Measurements from ENCODE around the gene STH.

The STH gene

GRCh38 chr17:45998987-45999899 is at the start of gene STH:
TSS of gene STH (plus strand) at chr17:45999250. CDS start at chr17:45999280, 30 bp downstream.
- Histone ChIP-seq H3K36me3 (ENCODE audit: low read length) (no peaks in the 10 kb centered on the region), H3K79me2 (ENCODE audit: insufficient read depth, low read length) (no peaks in the 10 kb centered on the region), H3K4me2 (ENCODE audit: low read depth, low read length, poor library complexity, severe bottlenecking) (no peak within 1 kb of the TSS), H2AFZ (ENCODE audit: low read depth, low read length, severe bottlenecking) (no peak within 1 kb of the TSS), H3K9ac (ENCODE audit: low read length) (no peak within 1 kb of the TSS), H3K4me3 (ENCODE audit: insufficient read depth, low read length, poor library complexity, severe bottlenecking) (no peak within 1 kb of the TSS), H3K9me3 (ENCODE audit: insufficient read depth, low read length) (no peaks in the 10 kb centered on the region), H3K9me2 (replicated peaks; ENCODE audit: insufficient read depth, low read length) (no peaks in the 10 kb centered on the region), H3K27me3 (ENCODE audit: low read length) (no peaks in the 10 kb centered on the region), H3K27ac (ENCODE audit: low read depth, low read length) (no peak within 1 kb of the TSS), H3F3A (ENCODE audit: insufficient read depth) (no peaks in the 10 kb centered on the region), H4K20me1 (ENCODE audit: low read depth, low read length) (no peaks in the 10 kb centered on the region)
- TF ChIP-seq CTCF (IDR thresholded peaks at IDR 0.05; ENCODE audit: insufficient read depth, low read length, poor library complexity, severe bottlenecking) (no peak), EZH2phosphoT487 (conservative IDR thresholded peaks at IDR 0.05; ENCODE audit: low read length) (no peak)

- no peak overlapping the region for H3K9ac ChIP-seq (ENCODE audit: low read length)
- no peaks in the 10 kb centered on the region for H3F3A ChIP-seq (ENCODE audit: insufficient read depth)
- H3K36me3 ChIP-seq (ENCODE audit: low read length) = no peaks in the 10 kb centered on the region
- no peak overlapping the region for H3K4me3 ChIP-seq (ENCODE audit: insufficient read depth, low read length, poor library complexity, severe bottlenecking)
- H3K9me2 ChIP-seq (replicated peaks; ENCODE audit: insufficient read depth, low read length) = no peaks in the 10 kb centered on the region
- H3K4me2 ChIP-seq (ENCODE audit: low read depth, low read length, poor library complexity, severe bottlenecking) = no peak overlapping the region
- no peaks in the 10 kb centered on the region for H4K20me1 ChIP-seq (ENCODE audit: low read depth, low read length)
- H3K27me3 ChIP-seq (ENCODE audit: low read length) = no peaks in the 10 kb centered on the region
- H3K27ac ChIP-seq (ENCODE audit: low read depth, low read length) = no peak overlapping the region
- no peaks in the 10 kb centered on the region for H3K79me2 ChIP-seq (ENCODE audit: insufficient read depth, low read length)
- no peak overlapping the region for H2AFZ ChIP-seq (ENCODE audit: low read depth, low read length, severe bottlenecking)
- no peak for TF ChIP-seq CTCF (IDR thresholded peaks at IDR 0.05; ENCODE audit: insufficient read depth, low read length, poor library complexity, severe bottlenecking)
- no peak for TF ChIP-seq EZH2phosphoT487 (conservative IDR thresholded peaks at IDR 0.05; ENCODE audit: low read length)
- H3K9me3 ChIP-seq (ENCODE audit: insufficient read depth, low read length) = no peaks in the 10 kb centered on the region
Measured at GRCh38 chr17:45949755-45950320, 49.2 kb upstream of the STH start.

- no peaks in the 10 kb centered on the region for H3K27me3 ChIP-seq (ENCODE audit: low read length)
- no peaks in the 10 kb centered on the region for H3K79me2 ChIP-seq (ENCODE audit: insufficient read depth, low read length)
- no peaks in the 10 kb centered on the region for H3K36me3 ChIP-seq (ENCODE audit: low read length)
- no peak overlapping the region for H3K4me2 ChIP-seq (ENCODE audit: low read depth, low read length, poor library complexity, severe bottlenecking)
- TF ChIP-seq CTCF (IDR thresholded peaks at IDR 0.05; ENCODE audit: insufficient read depth, low read length, poor library complexity, severe bottlenecking) (no peak), EZH2phosphoT487 (conservative IDR thresholded peaks at IDR 0.05; ENCODE audit: low read length) (no peak)
- no peaks in the 10 kb centered on the region for H3K9me3 ChIP-seq (ENCODE audit: insufficient read depth, low read length)
- no peak overlapping the region for H2AFZ ChIP-seq (ENCODE audit: low read depth, low read length, severe bottlenecking)
- H3K9me2 ChIP-seq (replicated peaks; ENCODE audit: insufficient read depth, low read length) = no peaks in the 10 kb centered on the region
- no peak overlapping the region for H3K4me3 ChIP-seq (ENCODE audit: insufficient read depth, low read length, poor library complexity, severe bottlenecking)
- H3K9ac ChIP-seq (ENCODE audit: low read length) = no peak overlapping the region
- H4K20me1 ChIP-seq (ENCODE audit: low read depth, low read length) = no peaks in the 10 kb centered on the region
- no peak overlapping the region for H3K27ac ChIP-seq (ENCODE audit: low read depth, low read length)
- H3F3A ChIP-seq (ENCODE audit: insufficient read depth) = no peaks in the 10 kb centered on the region
Measured at GRCh38 chr17:45950888-45951287, 48.2 kb upstream of the STH start.

Measured in SU-DHL-6 (cell line).